GM21786 (cell line): Measurements from ENCODE around the gene BRSK1.

ENCODE experiments used
- ATAC-seq: cut with Tn5 transposase; IDR thresholded peaks from one replicate; pipeline ENCODE4 v1.9.1; 2021; ENCODE audit not compliant: unreplicated experiment

The BRSK1 gene

GRCh38 chr19:55273978-55274707 lies 9.7 kb upstream of the BRSK1 start:
- no peak for ATAC-seq

DNA sequence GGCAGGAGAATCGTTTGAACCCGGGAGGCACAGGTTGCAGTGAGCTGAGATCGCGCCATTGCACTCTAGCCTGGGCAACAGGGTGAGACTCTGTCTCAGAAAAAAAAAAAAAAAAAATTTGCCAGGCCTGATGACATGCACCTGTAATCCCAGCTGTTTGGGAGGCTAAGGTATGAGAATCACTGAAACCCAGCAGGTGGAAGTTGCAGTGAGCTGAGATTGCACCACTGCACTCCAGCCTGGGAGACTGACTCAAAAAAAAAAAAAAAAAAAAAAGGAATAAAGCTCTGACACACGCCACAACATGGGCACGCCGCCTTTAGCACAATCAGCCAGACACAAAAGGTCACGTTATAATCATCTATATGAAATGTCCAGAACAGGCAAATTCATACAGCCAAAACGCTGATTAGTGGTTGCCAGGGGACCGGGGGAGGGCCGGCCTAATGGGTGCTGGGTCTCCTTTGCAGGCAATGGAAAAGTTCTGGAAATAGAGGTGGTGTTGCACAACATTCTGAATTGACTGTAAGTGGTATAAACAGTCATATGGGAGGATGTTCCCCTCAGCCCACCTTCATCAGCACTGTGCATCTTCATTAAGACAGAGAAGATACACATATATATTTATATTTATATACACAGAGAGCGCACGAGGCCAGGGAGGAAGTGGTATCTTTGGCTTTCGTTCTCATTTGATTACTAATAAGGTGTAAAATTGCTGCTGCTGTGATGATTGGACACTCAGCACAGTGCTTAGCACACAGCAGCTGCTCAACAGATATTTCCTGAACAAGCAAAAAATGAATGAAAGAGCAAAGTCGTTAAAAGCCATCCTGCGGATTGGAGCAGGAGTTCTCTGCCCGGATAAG lies 7.7 kb upstream of the BRSK1 start:
- ATAC-seq: peak; percentile 44

GRCh38 chr19:55276720-55277430 lies 6.9 kb upstream of the BRSK1 start:
- ATAC-seq: peak; percentile 7

DNA sequence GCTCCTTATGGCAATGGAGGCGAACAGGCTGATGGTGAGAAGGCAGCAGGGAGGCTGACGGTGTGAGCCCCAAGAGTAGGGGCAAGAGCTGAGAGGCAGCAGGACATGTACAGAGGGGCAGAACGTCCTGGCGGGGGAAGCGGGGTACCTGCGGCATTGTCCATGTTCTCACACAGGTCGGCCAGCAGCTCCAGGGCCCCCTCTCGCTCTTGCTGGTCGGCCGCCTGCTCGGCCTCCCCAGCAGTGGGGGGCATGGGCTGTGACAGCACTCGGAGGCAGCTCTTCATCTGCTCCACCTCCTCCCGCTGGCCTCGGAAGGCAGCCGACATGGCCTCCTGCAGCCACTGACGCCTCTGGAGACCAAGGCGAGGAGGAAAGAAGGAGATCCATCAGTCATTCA lies 6.3 kb upstream of the BRSK1 start:
- no peak for ATAC-seq

DNA sequence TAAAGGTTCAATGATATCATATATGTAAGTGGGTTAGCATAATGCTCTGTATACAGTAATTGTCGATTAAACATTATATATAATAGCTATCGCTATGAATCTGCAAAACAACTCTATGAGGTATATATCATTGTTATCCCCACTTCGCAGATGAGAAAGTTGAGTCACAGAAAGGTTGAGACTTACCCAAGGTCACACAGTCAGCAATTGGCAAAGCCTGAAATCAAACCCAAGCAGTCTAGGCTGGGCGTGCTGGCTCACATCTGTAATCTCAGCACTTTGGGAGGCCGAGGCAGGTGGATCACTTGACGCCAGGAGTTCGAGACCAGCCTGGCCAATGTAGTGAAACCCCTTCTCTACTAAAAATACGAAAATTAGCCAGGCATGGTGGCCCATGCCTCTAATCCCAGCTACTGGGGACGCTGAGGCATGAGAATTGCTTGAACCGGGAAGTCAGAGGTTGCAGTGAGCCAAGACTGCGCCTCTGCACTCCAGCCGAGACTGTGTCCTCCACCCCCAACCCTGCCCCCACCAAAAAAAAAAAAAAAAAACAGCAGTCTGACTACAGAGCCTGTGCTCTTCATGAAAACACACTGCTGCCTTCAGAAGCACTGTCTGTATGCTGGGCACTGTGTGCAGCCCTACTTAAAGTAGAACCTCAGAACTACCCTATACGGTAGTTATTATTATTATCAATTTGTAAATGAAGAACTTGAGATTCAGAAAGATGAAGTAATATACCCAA lies 5.2 kb upstream of the BRSK1 start:
- no peak for ATAC-seq

GRCh38 chr19:55279340-55279739 lies 4.5 kb upstream of the BRSK1 start:
- no peak for ATAC-seq

DNA sequence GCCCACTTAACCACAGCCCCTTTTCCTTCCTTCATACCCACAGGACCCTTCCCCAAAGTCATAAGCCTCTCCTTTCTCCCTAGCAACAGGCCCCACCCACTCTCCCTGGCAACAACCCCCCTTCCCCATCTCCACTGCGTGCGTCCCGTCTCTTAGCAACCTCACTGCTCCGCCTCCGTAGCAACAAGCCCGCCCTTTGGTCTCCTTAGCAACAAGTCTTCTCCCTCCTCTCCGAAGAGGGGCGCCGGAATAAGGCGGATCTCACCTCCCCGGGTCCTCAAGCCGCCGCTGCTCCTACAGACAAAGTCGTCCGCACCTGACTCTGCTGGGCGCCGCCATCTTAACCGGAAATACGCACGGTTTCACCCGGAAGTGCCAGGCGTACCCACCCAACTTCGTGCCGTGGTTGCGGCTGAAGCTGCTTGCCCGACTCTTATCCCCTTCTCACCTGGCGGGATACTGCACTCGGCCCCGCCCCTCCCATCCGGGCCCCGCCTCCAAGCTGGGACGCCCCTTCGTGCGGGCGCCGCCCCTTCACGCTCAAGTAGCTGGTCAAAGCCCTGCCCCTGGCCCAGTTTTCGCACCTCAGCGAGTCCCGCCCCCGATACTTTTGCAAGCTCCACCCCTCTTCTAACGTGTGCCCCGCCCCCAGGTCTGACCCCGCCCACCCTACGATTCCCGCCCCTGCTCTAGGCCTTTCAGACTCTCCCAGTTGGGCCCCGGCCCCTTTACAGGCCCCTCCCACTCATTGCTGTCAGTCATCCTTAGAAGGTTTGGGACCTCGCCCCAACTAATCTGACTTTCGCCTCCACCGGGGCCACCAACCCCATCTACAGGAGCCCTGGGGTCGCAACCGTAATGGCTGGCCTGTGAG lies 3.8 kb upstream of the BRSK1 start, which contains the start of gene HSPBP1:
Gene HSPBP1 (minus strand): TSS at position 341 of the 874 bp plus-strand sequence. CDS start 502 bp downstream, outside the sequence.
- ATAC-seq: peak; percentile 73

GRCh38 chr19:55284405-55285058 lies 735 bp downstream of the BRSK1 start:
- no peak for ATAC-seq

DNA sequence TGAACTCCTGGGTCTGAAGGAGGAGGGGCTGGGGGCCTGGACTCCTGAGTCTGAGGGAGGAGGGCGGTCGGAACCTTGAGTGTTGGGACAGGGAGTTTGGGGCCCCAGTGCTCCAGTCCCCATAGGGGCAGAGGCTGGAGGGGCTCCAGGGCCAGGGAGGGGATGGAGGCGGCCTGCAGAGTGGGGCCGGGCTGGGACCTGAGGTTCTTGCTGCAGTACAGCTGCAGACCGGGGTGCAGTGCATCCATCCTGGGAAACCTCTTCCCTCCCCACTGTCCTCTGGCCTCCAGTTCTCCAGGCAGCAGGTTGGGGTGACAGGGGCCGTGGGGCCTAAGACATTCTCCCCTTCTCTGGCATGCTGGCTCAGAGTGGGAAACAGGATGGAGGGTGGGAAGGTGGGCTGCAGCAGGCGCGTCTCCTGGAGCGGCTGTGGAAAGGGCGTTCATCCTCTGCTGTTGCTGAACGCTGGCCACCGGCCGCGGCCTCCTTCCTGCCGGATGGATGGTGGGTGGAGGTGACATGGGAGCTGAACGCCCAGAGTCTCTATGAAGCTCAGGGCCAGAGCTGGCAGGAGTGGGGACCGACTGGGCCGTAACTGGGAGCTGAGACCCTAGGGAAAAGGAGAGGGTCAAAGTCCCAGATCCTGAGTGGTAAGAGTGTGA lies 1.6 kb downstream of the BRSK1 start:
- no peak for ATAC-seq

GRCh38 chr19:55287361-55288079 lies 3.7 kb downstream of the BRSK1 start:
- ATAC-seq: no peak

- no peak for ATAC-seq
Measured at GRCh38 chr19:55289117-55289796, 5.5 kb downstream of the BRSK1 start.

- ATAC-seq: no peak
Measured at GRCh38 chr19:55297267-55297666, 13.5 kb downstream of the BRSK1 start.

GRCh38 chr19:55299991-55300390 lies 16.2 kb downstream of the BRSK1 start:
- no peak for ATAC-seq

GRCh38 chr19:55300886-55301458 lies 17.2 kb downstream of the BRSK1 start:
- no peak for ATAC-seq

GRCh38 chr19:55301459-55302317 lies 17.9 kb downstream of the BRSK1 start:
- peak; percentile 76 for ATAC-seq

DNA sequence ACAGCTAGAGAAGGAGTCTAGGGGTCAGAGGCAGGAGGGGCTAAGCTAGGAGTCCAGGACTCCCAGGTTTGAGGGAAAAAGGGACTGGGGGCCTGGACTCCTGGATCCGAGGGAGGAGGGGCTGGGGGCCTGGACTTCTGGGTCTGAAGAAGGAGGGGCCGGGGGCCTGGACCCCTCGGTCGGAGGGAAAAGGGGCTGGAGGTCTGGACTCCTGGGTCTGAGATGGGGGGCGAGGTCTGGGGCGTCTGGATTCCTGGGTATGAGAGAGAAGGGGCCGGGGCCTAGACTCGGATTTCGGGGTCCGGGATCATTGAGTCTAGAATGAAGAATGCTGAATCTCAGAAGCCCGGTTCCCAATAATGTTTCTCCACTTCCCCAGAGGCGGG lies 18.5 kb downstream of the BRSK1 start:
- no peak for ATAC-seq
